A549 (cell line): ENCODE data around the gene STX12. TPM values are rescaled to one million over a fixed set of nuclear protein-coding genes. Genes with fewer than 3 reads are reported as not detected.

Source experiments
- ATAC-seq, 2 experiments: fragments of 200-7000 bp in 1 of 2; fragments of >200 bp in 1 of 2; cut with Nextera tagmentation in 1 of 2; cut with Tn5 transposase in 1 of 2; 3 replicates each; pipeline versions ENCODE4 v1.8.0 to v1.9.1; 2018 to 2020; ENCODE audit warnings: mild to moderate bottlenecking in 1 of 2, moderate library complexity in 1 of 2
- CTCF ChIA-PET: fragments of 300-600 bp; sonication (Branson Sonifier 250); formaldehyde crosslinking; extraction: SDS; loops from one replicate; lab custom pipeline; 2021; ENCODE audit warnings: antibody characterized with exemption, inconsistent platforms; lab: Yijun Ruan, JAX
- POLR2A ChIA-PET: fragments of 350-600 bp; formaldehyde crosslinking; extraction: SDS; loops from one replicate; lab custom pipeline; 2021; ENCODE audit warnings: antibody characterized with exemption, inconsistent platforms; lab: Yijun Ruan, JAX
- DNase-seq, 2 experiments: peaks; one replicate each; pipeline versions ENCODE4 v3.0.0 to v3.0.0-alpha.2; 2011 to 2016; ENCODE audit warnings: low read depth in 1 of 2, low spot score in 1 of 2
- FAIRE-seq: peaks from 2 replicates; lab custom pipeline; 2011; peaks lifted over from hg19 to GRCh38; lab: Jason Lieb, UNC
- H3K27ac ChIP-seq, 2 experiments: fragments of >200 bp; sonication (Bioruptor Twin); formaldehyde crosslinking; 3 replicates each; pipeline ENCODE4 v1.5.1; 2016 to 2017
- H3K4me1 ChIP-seq: fragments of >200 bp; sonication (Bioruptor Twin); formaldehyde crosslinking; 3 replicates; pipeline ENCODE4 v1.6.1; 2016
- H3K4me2 ChIP-seq: fragments of >200 bp; sonication (Bioruptor Twin); formaldehyde crosslinking; 3 replicates; pipeline ENCODE4 v1.6.1; 2016
- H3K4me3 ChIP-seq: fragments of >200 bp; sonication (Bioruptor Twin); formaldehyde crosslinking; 3 replicates; pipeline ENCODE4 v1.5.1; 2016
- H3K9me3 ChIP-seq: fragments of >200 bp; sonication (Bioruptor Twin); formaldehyde crosslinking; 3 replicates; pipeline ENCODE4 v1.6.1; 2016
- BCL3 ChIP-seq: fragments of >200 bp; sonication (Bioruptor Twin); formaldehyde crosslinking; IDR thresholded peaks from 3 replicates; pipeline ENCODE4 v1.6.1; 2016
- BHLHE40 ChIP-seq: IDR thresholded peaks from 2 replicates; pipeline ENCODE4 v1.6.1; 2012; ENCODE audit warnings: low read depth, low read length, inconsistent platforms
- CBX2 ChIP-seq: fragments of 200-600 bp; sonication (generic); IDR thresholded peaks from 2 replicates; pipeline ENCODE4 v1.6.1; 2016; ENCODE audit warnings: low read depth, mild to moderate bottlenecking, borderline replicate concordance
- CHD4 ChIP-seq: fragments of 200-600 bp; sonication (generic); IDR thresholded peaks from 2 replicates; pipeline ENCODE4 v1.6.1; 2016; ENCODE audit warnings: antibody characterized with exemption, mild to moderate bottlenecking, borderline replicate concordance
- FOXS1 ChIP-seq: fragments of 250-450 bp; sonication (Bioruptor Pico); IDR thresholded peaks from 2 replicates; pipeline ENCODE4 v1.5.0; 2020; ENCODE audit warnings: mild to moderate bottlenecking, moderate library complexity
- HDAC2 ChIP-seq: fragments of 200-600 bp; sonication (generic); IDR thresholded peaks from 2 replicates; pipeline ENCODE4 v1.6.1; 2016
- HOXA7 ChIP-seq: fragments of 250-450 bp; sonication (Bioruptor Pico); IDR thresholded peaks from 2 replicates; pipeline ENCODE4 v1.5.0; 2020; ENCODE audit warnings: mild to moderate bottlenecking, moderate library complexity
- HOXB5 ChIP-seq: fragments of 250-450 bp; sonication (Bioruptor Pico); IDR thresholded peaks from 2 replicates; pipeline ENCODE4 v1.5.0; 2020; ENCODE audit warnings: mild to moderate bottlenecking, moderate library complexity
- MAX ChIP-seq: IDR thresholded peaks from 2 replicates; pipeline ENCODE4 v1.6.1; 2012
- MYC ChIP-seq: IDR thresholded peaks from 2 replicates; pipeline ENCODE4 v1.6.1; 2012; ENCODE audit warnings: mild to moderate bottlenecking, inconsistent platforms, low read length, improper control_type of control experiment, borderline replicate concordance
- NPAS2 ChIP-seq: fragments of 250-450 bp; sonication (Bioruptor Pico); IDR thresholded peaks from 2 replicates; pipeline ENCODE4 v1.8.0; 2022; ENCODE audit warnings: mild to moderate bottlenecking, moderate library complexity, borderline replicate concordance
- NR3C1 ChIP-seq: fragments of >200 bp; sonication (Bioruptor Twin); formaldehyde crosslinking; IDR thresholded peaks from 3 replicates; pipeline ENCODE4 v1.6.1; 2017
- RAD21 ChIP-seq, 2 experiments: fragments of >200 bp in 1 of 2; sonication (Bioruptor Twin) in 1 of 2; formaldehyde crosslinking in 1 of 2; IDR thresholded peaks in 1 of 2; conservative IDR thresholded peaks in 1 of 2; 2 replicates in 1 of 2; 3 replicates in 1 of 2; pipeline ENCODE4 v1.6.1; 2012 to 2018; ENCODE audit warnings: inconsistent platforms in 1 of 2
- RCOR1 ChIP-seq: fragments of 150-350 bp; IDR thresholded peaks from 2 replicates; pipeline ENCODE4 v1.6.1; 2014; ENCODE audit warnings: antibody characterized with exemption, low read length, low read depth
- REST ChIP-seq: fragments of 200-600 bp; sonication (generic); IDR thresholded peaks from 2 replicates; pipeline ENCODE4 v1.6.1; 2016; ENCODE audit warnings: antibody characterized with exemption, mild to moderate bottlenecking, moderate library complexity
- TP53 ChIP-seq: fragments of 250-450 bp; sonication (Bioruptor Pico); IDR thresholded peaks from 2 replicates; pipeline ENCODE4 v1.5.0; 2021; ENCODE audit warnings: mild to moderate bottlenecking, moderate library complexity
- ZNF302 ChIP-seq: fragments of 250-450 bp; sonication (Bioruptor Pico); IDR thresholded peaks from 2 replicates; pipeline ENCODE4 v1.9.0; 2021; ENCODE audit warnings: inconsistent platforms, mild to moderate bottlenecking, moderate library complexity
- WGBS: methylation state at CpG from one replicate; pipeline ENCODE4 v1.1.6; 2017; ENCODE audit errors: missing lambda C conversion rate; 5-methylcytosine and 5-hydroxymethylcytosine counted together
- polyA plus RNA-seq, 4 experiments: library from polyadenylated mRNA; depleted of rRNA in 3 of 4; stranded (reverse); fragments of >200 nt; fragmentation: RNase III in 1 of 4; extraction: RNeasy Plus Mini Kit Qiagen cat#74134 plus additional on column Dnase treatment in 1 of 4; gene quantifications; 2 replicates in 3 of 4; 3 replicates in 1 of 4; pipeline ENCODE4 v1.2.3, GENCODE V29; 2011 to 2017
- TF ChIP-seq, protein P1 (sequence below): fragments of 150-350 bp; IDR thresholded peaks from 2 replicates; pipeline ENCODE4 v1.6.1; 2014; ENCODE audit warnings: low read depth, mild to moderate bottlenecking, low read length

Gene STX12
- polyA plus RNA-seq, 2 of the 4 experiments (the other 2 are of a cell fraction): 11.9 to 14.6 TPM

- H3K4me3 ChIP-seq: no peak overlapping the region
- TF ChIP-seq HOXB5 (CRISPR knock-in tag): no peak
- TF ChIP-seq NR3C1: no peak
- no peak for TF ChIP-seq RCOR1
- no peak for TF ChIP-seq ZNF302
- TF ChIP-seq HDAC2: no peak
- no peak for TF ChIP-seq RAD21 (conservative IDR thresholded peaks at IDR 0.05 in 1 of 2, IDR thresholded peaks at IDR 0.05 in 1 of 2)
- no peak for TF ChIP-seq REST
- TF ChIP-seq CBX2: no peak
- TF ChIP-seq, protein P1, sequence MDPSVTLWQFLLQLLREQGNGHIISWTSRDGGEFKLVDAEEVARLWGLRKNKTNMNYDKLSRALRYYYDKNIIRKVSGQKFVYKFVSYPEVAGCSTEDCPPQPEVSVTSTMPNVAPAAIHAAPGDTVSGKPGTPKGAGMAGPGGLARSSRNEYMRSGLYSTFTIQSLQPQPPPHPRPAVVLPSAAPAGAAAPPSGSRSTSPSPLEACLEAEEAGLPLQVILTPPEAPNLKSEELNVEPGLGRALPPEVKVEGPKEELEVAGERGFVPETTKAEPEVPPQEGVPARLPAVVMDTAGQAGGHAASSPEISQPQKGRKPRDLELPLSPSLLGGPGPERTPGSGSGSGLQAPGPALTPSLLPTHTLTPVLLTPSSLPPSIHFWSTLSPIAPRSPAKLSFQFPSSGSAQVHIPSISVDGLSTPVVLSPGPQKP: no peak
- no peak for DNase-seq
- WGBS: 100% methylated on average over 1 of the region's 1 CpG
- no peak overlapping the region for H3K4me2 ChIP-seq
- no peaks in the 10 kb centered on the region for H3K4me1 ChIP-seq
- CTCF ChIA-PET: interaction anchor here (1.0 kb wide), 1 partner anchor 27 kb away, joined by 3 read pairs; no protein-coding TSS in a partner anchor
- no peak for FAIRE-seq
- no peaks in the 10 kb centered on the region for H3K9me3 ChIP-seq
- no peak for ATAC-seq
- POLR2A ChIA-PET: no interaction called here
- no peak overlapping the region for H3K27ac ChIP-seq
Measured at GRCh38 chr1:27755286-27755685, 17.7 kb upstream of the STX12 start.

- ATAC-seq (no peak), FAIRE-seq (no peak), DNase-seq (no peak)
- TF ChIP-seq TP53 (no peak), HOXA7 (CRISPR knock-in tag) (no peak), FOXS1 (CRISPR knock-in tag) (no peak), BCL3 (no peak), CHD4 (no peak), NPAS2 (CRISPR knock-in tag) (no peak), MAX (no peak), MYC (no peak), BHLHE40 (no peak)
- TF ChIP-seq, protein P1: no peak
- no peak overlapping the region for H3K27ac ChIP-seq
- no peak overlapping the region for H3K4me2 ChIP-seq
- H3K9me3 ChIP-seq: no peaks in the 10 kb centered on the region
- H3K4me1 ChIP-seq: no peaks in the 10 kb centered on the region
- CTCF ChIA-PET: no interaction called here
- no peak overlapping the region for H3K4me3 ChIP-seq
- POLR2A ChIA-PET: no interaction called here
- 94% methylated on average over 4 of the region's 4 CpGs for WGBS
Measured at GRCh38 chr1:27755865-27756264, 17.2 kb upstream of the STX12 start.
